Caco-2 (cell line): Measurements from ENCODE around the gene ATP13A5. TPM values are rescaled to one million over a fixed set of nuclear protein-coding genes. Genes with fewer than 3 reads are reported as not detected.
A peak's percentile ranks its signal among the peaks of the same experiment; 100 is the strongest.

Source experiments
- BruUV-seq: library from RNA; stranded (reverse); fragments of 400-500 nt; replicated peaks from 2 replicates; lab custom pipeline; 2021; lab: Mats Ljungman, UMichigan
- CTCF ChIA-PET: fragments of 300-600 bp; sonication (Branson Sonifier 250); formaldehyde crosslinking; loops from one replicate; lab custom pipeline; 2022; ENCODE audit warnings: antibody characterized with exemption; lab: Charles Lee
- POLR2A ChIA-PET: fragments of 300-600 bp; sonication (Branson Sonifier 250); formaldehyde crosslinking; loops from one replicate; lab custom pipeline; 2022; ENCODE audit warnings: antibody characterized with exemption; lab: Charles Lee
- DNase-seq, 2 experiments: peaks; one replicate each; pipeline versions ENCODE4 v3.0.0 to v3.0.0-alpha.2; 2020 to 2022
- H3K27me3 ChIP-seq: replicated peaks from 2 replicates; pipeline ENCODE4 v1.6.0; 2011; ENCODE audit warnings: low read length; ENCODE audit not compliant: control insufficient read depth, insufficient read depth
- H3K36me3 ChIP-seq: 2 replicates; pipeline ENCODE4 v1.5.1; 2011; ENCODE audit warnings: low read length; ENCODE audit not compliant: control insufficient read depth, insufficient read depth
- H3K4me1 ChIP-seq: fragments of 250-450 bp; sonication (Bioruptor Pico); 2 replicates; pipeline ENCODE4 v1.5.1; 2020; ENCODE audit warnings: mild to moderate bottlenecking
- H3K4me3 ChIP-seq: 2 replicates; pipeline ENCODE4 v1.5.1; 2011; ENCODE audit warnings: low read depth, mild to moderate bottlenecking, control low read depth, low read length
- H3K9me3 ChIP-seq: fragments of 250-450 bp; sonication (Bioruptor Pico); 2 replicates; pipeline ENCODE4 v1.5.1; 2020; ENCODE audit warnings: mild to moderate bottlenecking, moderate library complexity
- H3K27ac Mint-ChIP-seq: one replicate; pipeline ENCODE4 v1.8.0; 2022; ENCODE audit warnings: mixed read lengths; ENCODE audit not compliant: unreplicated experiment
- H3K27me3 Mint-ChIP-seq: one replicate; pipeline ENCODE4 v1.8.0; 2022; ENCODE audit warnings: mixed read lengths; ENCODE audit not compliant: insufficient read depth, unreplicated experiment
- H3K36me3 Mint-ChIP-seq: one replicate; pipeline ENCODE4 v1.8.0; 2022; ENCODE audit warnings: mild to moderate bottlenecking, mixed read lengths; ENCODE audit not compliant: insufficient read depth, unreplicated experiment
- H3K4me1 Mint-ChIP-seq: one replicate; pipeline ENCODE4 v1.8.0; 2022; ENCODE audit warnings: low read depth, mixed read lengths; ENCODE audit not compliant: unreplicated experiment
- H3K4me3 Mint-ChIP-seq: one replicate; pipeline ENCODE4 v1.8.0; 2022; ENCODE audit warnings: mild to moderate bottlenecking, moderate library complexity, mixed read lengths; ENCODE audit not compliant: unreplicated experiment
- H3K9me3 Mint-ChIP-seq: one replicate; pipeline ENCODE4 v1.8.0; 2022; ENCODE audit warnings: mixed read lengths; ENCODE audit not compliant: unreplicated experiment
- intact Hi-C: fragments of 100-400 bp; cut with micrococcal nuclease; formaldehyde crosslinking; loops from one replicate; pipeline ENCODE4 v1.10.0; 2022; ENCODE audit not compliant: unreplicated experiment
- total RNA-seq: library from RNA; stranded (reverse); gene quantifications from 2 replicates; pipeline ENCODE4 v1.2.3, GENCODE V29; 2022
- TF ChIP-seq, protein P1 (sequence below), 2 experiments: fragments of 200-600 bp in 1 of 2; IDR thresholded peaks; 1 replicate in 1 of 2; 2 replicates in 1 of 2; pipeline versions ENCODE4 v1.5.1 to v1.8.0; 2011 to 2022; ENCODE audit warnings: antibody characterized with exemption in 1 of 2, control low read depth in 1 of 2, inconsistent platforms in 1 of 2, low read depth in 1 of 2, low read length in 1 of 2, mild to moderate bottlenecking in 1 of 2, moderate library complexity in 1 of 2; ENCODE audit not compliant: insufficient read depth in 1 of 2, severe bottlenecking in 1 of 2, unreplicated experiment in 1 of 2

The ATP13A5 gene
- total RNA-seq, 1 experiment from 2014 or later, result not detected

DNA sequence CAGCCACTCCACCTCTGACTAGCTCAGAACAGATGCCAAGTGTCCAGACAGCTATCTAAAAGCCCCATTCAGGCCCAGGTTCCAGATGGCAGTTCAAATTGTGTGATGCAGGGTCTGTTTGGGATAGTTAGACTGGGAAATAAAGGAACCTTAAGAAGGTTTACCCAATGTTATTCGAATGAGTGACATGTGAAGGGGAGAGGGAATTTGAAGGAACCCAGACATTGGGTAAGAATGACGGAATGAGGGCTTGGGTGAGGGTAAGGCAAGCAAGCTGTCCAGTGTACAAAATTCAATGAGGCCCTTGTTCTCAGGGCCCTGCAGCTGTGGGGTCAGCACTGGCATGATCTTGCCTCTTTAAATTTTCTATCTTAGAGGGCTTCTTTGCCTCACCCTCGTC is 34.1 kb downstream of the ATP13A5 start:
- ChIA-PET POLR2A (no interaction called here), CTCF (no interaction called here)
- no peaks in the 10 kb centered on the region for H3K9me3 ChIP-seq
- peaks cover 17% of the 10 kb centered on the region for H3K4me1 ChIP-seq
- Mint-ChIP-seq H3K4me1 (peaks cover 19% of the 10 kb centered on the region), H3K27ac (no peak overlapping the region), H3K36me3 (no peaks in the 10 kb centered on the region), H3K4me3 (no peak overlapping the region), H3K9me3 (no peaks in the 10 kb centered on the region), H3K27me3 (no peaks in the 10 kb centered on the region)
- H3K4me3 ChIP-seq, result no peak overlapping the region
- no TSS peak for BruUV-seq
- DNase-seq, result no peak
- TF ChIP-seq, protein P1, sequence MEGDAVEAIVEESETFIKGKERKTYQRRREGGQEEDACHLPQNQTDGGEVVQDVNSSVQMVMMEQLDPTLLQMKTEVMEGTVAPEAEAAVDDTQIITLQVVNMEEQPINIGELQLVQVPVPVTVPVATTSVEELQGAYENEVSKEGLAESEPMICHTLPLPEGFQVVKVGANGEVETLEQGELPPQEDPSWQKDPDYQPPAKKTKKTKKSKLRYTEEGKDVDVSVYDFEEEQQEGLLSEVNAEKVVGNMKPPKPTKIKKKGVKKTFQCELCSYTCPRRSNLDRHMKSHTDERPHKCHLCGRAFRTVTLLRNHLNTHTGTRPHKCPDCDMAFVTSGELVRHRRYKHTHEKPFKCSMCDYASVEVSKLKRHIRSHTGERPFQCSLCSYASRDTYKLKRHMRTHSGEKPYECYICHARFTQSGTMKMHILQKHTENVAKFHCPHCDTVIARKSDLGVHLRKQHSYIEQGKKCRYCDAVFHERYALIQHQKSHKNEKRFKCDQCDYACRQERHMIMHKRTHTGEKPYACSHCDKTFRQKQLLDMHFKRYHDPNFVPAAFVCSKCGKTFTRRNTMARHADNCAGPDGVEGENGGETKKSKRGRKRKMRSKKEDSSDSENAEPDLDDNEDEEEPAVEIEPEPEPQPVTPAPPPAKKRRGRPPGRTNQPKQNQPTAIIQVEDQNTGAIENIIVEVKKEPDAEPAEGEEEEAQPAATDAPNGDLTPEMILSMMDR (IDR thresholded peaks at IDR 0.05; ENCODE audit: insufficient read depth in 1 of 2, low read depth in 1 of 2, low read length in 1 of 2, severe bottlenecking in 1 of 2, unreplicated experiment in 1 of 2), result no peak
- no peaks in the 10 kb centered on the region for H3K27me3 ChIP-seq
- intact Hi-C loops, result no loop called here
- no peaks in the 10 kb centered on the region for H3K36me3 ChIP-seq

DNA sequence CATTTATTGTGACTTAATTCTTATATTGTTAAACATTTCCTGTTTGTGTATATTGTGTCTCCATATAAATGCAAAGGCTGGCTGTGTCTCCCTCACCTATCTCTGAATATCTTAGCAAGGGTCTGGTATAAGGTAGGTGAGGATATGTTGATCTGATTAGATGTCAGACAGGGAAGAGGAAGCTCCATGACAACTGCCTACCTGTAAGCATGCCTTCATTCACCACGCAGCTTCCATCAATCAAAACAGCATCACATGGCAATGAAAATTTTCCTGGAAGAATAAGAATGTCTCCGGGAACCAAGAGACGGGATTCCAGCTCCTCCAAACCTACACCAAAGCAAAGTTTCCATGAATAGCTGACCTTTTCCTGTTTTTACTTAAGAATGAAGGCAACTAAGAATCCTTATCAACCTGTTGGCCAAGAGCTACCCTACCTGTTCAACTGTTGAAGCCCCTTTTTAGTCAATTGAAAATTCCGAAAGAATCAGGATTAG is 34.8 kb downstream of the ATP13A5 start:
- H3K27me3 Mint-ChIP-seq, result no peaks in the 10 kb centered on the region
- H3K4me1 Mint-ChIP-seq, result peaks cover 19% of the 10 kb centered on the region
- no peak for DNase-seq
- H3K9me3 ChIP-seq, result no peaks in the 10 kb centered on the region
- intact Hi-C loops, result no loop called here
- no peaks in the 10 kb centered on the region for H3K36me3 ChIP-seq
- BruUV-seq, result no TSS peak
- H3K9me3 Mint-ChIP-seq, result no peaks in the 10 kb centered on the region
- no peak overlapping the region for H3K4me3 Mint-ChIP-seq
- ChIA-PET CTCF (no interaction called here), POLR2A (no interaction called here)
- no peak overlapping the region for H3K27ac Mint-ChIP-seq
- H3K4me1 ChIP-seq, result peaks cover 10% of the 10 kb centered on the region
- TF ChIP-seq, protein P1 (IDR thresholded peaks at IDR 0.05; ENCODE audit: insufficient read depth in 1 of 2, low read depth in 1 of 2, low read length in 1 of 2, severe bottlenecking in 1 of 2, unreplicated experiment in 1 of 2), result no peak
- no peaks in the 10 kb centered on the region for H3K36me3 Mint-ChIP-seq
- no peak overlapping the region for H3K4me3 ChIP-seq
- H3K27me3 ChIP-seq, result no peaks in the 10 kb centered on the region

DNA sequence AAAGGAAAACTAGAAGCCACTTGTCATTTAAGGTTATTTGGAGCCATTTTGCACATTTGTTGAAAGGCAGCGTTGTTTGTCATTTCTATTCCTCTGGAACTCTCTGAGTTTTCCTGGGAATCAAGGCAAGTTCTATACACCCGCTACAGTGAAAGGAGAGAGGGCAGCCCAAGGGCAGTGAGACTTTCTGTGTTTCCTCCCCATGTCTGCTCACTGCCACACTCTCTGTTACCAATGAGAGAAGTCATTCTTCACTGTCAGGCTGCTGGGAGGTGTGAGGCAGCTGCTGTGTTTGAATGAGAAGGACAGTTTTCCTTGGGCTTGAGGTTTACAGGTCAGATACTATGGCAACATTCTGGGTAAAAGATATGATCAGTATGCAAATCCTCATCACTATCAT is 36.0 kb downstream of the ATP13A5 start:
- no peaks in the 10 kb centered on the region for H3K36me3 Mint-ChIP-seq
- POLR2A ChIA-PET, result no interaction called here
- intact Hi-C loops, result no loop called here
- H3K27me3 Mint-ChIP-seq, result no peaks in the 10 kb centered on the region
- no peaks in the 10 kb centered on the region for H3K27me3 ChIP-seq
- no peaks in the 10 kb centered on the region for H3K9me3 ChIP-seq
- H3K4me1 Mint-ChIP-seq, result peaks cover 15% of the 10 kb centered on the region
- DNase-seq, result peak in 1 of 2 experiments; percentile 7
- no peak overlapping the region for H3K4me3 ChIP-seq
- BruUV-seq, result no TSS peak
- H3K4me1 ChIP-seq, result 0 out of 2 replicates have a peak, but pooled peaks cover 1% of the 10 kb centered on the region
- TF ChIP-seq, protein P1 (IDR thresholded peaks at IDR 0.05; ENCODE audit: insufficient read depth in 1 of 2, low read depth in 1 of 2, low read length in 1 of 2, severe bottlenecking in 1 of 2, unreplicated experiment in 1 of 2), result no peak
- H3K4me3 Mint-ChIP-seq, result no peak overlapping the region
- CTCF ChIA-PET, result no interaction called here
- no peaks in the 10 kb centered on the region for H3K9me3 Mint-ChIP-seq
- H3K27ac Mint-ChIP-seq, result no peak overlapping the region
- no peaks in the 10 kb centered on the region for H3K36me3 ChIP-seq
